ENCODE results near the gene HBE1. TPM values are rescaled to one million over a fixed set of nuclear protein-coding genes. Genes with fewer than 3 reads are reported as not detected.

The HBE1 gene
- total and polyA plus RNA-seq, 9 donors = 0.38 to 2.2 (median 0.62) TPM; not detected in 5

DNA sequence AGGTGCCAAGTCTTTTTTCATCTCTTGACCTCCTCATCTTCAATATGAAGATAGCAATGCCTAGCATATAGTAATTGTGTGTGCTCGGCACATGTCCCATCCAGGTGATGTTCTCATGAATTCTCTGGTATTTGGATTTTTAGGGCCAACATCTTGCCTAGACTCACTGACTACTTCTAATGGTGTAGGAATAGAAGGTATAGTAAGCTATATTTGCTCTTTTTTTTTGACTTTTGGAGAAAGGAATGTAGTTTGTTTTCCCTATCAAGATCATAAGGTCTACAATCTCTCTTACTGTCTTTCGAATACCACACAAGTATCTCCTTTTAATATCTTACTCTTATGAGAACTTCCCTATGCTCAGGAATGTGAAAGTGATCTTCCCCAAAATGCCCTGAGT, 38.6 kb downstream of the HBE1 start:
- Histone ChIP-seq H3K9me3 (no peaks in the 10 kb centered on the region), H3K27me3 (no peaks in the 10 kb centered on the region), H3K36me3 (no peaks in the 10 kb centered on the region), H3K27ac (no peak overlapping the region), H3K4me3 (no peak overlapping the region), H3K4me1 (ENCODE audit: insufficient read depth) (no peaks in the 10 kb centered on the region)
- no peak for TF ChIP-seq EP300 (IDR thresholded peaks at IDR 0.05)
- TF ChIP-seq, protein P1, sequence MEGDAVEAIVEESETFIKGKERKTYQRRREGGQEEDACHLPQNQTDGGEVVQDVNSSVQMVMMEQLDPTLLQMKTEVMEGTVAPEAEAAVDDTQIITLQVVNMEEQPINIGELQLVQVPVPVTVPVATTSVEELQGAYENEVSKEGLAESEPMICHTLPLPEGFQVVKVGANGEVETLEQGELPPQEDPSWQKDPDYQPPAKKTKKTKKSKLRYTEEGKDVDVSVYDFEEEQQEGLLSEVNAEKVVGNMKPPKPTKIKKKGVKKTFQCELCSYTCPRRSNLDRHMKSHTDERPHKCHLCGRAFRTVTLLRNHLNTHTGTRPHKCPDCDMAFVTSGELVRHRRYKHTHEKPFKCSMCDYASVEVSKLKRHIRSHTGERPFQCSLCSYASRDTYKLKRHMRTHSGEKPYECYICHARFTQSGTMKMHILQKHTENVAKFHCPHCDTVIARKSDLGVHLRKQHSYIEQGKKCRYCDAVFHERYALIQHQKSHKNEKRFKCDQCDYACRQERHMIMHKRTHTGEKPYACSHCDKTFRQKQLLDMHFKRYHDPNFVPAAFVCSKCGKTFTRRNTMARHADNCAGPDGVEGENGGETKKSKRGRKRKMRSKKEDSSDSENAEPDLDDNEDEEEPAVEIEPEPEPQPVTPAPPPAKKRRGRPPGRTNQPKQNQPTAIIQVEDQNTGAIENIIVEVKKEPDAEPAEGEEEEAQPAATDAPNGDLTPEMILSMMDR (IDR thresholded peaks at IDR 0.05) = no peak
- TF ChIP-seq POLR2A (IDR thresholded peaks at IDR 0.05) = no peak
- intact Hi-C loops (cut with DNase I) = no loop called here
- DNase-seq = no peak
- 80 to 92% (median 86%) methylated on average over 2 of the region's 2 CpGs for WGBS, 3 donors

DNA sequence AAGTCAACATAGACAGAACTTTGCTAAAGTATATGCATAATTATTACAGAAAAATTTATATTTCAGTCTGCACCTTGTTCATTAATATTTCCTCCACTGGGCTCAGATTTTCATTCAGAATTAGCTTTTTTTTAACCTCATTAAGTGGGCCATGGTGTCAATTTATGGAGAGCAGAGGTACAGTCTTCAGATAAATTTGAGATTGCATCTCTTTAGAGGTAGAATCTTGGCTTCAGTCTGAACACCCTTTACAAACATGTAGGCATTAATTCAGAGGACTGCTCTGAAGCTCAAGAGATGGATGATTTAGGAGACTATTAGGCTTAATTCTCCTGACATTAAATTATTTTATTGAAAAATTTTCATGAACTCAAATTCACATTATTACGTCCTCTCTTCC, 39.5 kb downstream of the HBE1 start:
- intact Hi-C loops (cut with DNase I) = no loop called here
- no peaks in the 10 kb centered on the region for H3K27me3 ChIP-seq
- H3K36me3 ChIP-seq = no peaks in the 10 kb centered on the region
- WGBS, 3 donors = 80 to 86% (median 83%) methylated on average over 1 of the region's 1 CpG
- DNase-seq = no peak
- H3K27ac ChIP-seq = no peak overlapping the region
- no peaks in the 10 kb centered on the region for H3K9me3 ChIP-seq
- H3K4me1 ChIP-seq (ENCODE audit: insufficient read depth) = no peaks in the 10 kb centered on the region
- TF ChIP-seq EP300 (IDR thresholded peaks at IDR 0.05) = no peak
- TF ChIP-seq, protein P1 (IDR thresholded peaks at IDR 0.05) = no peak
- no peak for TF ChIP-seq POLR2A (IDR thresholded peaks at IDR 0.05)
- no peak overlapping the region for H3K4me3 ChIP-seq

DNA sequence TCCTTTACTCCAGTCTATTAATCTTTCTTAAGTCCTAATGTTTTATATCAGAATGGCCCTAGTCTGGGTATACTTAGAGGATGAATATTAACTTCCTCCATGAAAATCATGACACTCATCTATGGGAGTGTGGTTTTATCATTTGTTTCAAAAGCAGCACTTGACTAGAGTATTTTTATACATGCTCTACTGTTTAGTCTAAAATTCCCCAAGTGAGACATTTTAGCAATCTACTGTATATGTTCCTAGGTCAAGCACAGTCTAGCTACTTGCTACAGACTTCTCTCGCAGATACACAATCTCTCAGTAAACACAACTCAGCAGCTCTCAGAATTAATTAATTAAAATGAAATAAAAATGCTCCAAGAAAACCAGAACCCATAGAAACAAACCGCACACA, 39.9 kb downstream of the HBE1 start:
- Histone ChIP-seq H3K27me3 (no peaks in the 10 kb centered on the region), H3K4me3 (no peak overlapping the region), H3K9me3 (no peaks in the 10 kb centered on the region), H3K36me3 (no peaks in the 10 kb centered on the region), H3K4me1 (ENCODE audit: insufficient read depth) (no peaks in the 10 kb centered on the region), H3K27ac (no peak overlapping the region)
- intact Hi-C loops (cut with DNase I) = no loop called here
- no peak for TF ChIP-seq POLR2A (IDR thresholded peaks at IDR 0.05)
- no peak for TF ChIP-seq EP300 (IDR thresholded peaks at IDR 0.05)
- TF ChIP-seq, protein P1 (IDR thresholded peaks at IDR 0.05) = no peak
- DNase-seq = no peak
- WGBS, 3 donors = 73 to 76% (median 76%) methylated on average over 2 of the region's 2 CpGs

DNA sequence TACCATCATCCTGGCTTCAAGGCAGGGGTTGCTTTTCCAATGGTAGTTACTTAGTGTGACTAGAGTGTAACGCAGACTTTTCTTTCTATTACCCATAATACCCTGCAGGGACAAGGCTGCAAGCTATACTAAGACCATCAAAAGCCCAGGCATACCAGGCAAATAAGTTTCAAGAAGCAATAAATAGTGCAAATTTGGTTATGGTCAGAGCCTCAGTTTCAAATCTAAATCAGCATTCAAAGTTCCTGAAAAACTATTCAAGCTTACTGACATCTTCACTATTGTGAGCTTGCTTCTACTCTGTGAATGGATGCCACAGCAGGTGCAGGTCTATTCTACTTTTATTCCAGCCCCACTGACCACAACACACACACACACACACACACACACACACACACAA, 40.4 kb downstream of the HBE1 start:
- H3K9me3 ChIP-seq = no peaks in the 10 kb centered on the region

More for the DNA sequence above, 40.4 kb downstream of the HBE1 start:
- Histone ChIP-seq H3K36me3 (no peaks in the 10 kb centered on the region), H3K27ac (no peak overlapping the region), H3K27me3 (no peaks in the 10 kb centered on the region), H3K4me3 (no peak overlapping the region), H3K4me1 (ENCODE audit: insufficient read depth) (no peaks in the 10 kb centered on the region)
- TF ChIP-seq, protein P1 (IDR thresholded peaks at IDR 0.05) = no peak
- TF ChIP-seq POLR2A (IDR thresholded peaks at IDR 0.05) = no peak
- TF ChIP-seq EP300 (IDR thresholded peaks at IDR 0.05) = no peak
- intact Hi-C loops (cut with DNase I) = no loop called here
- no peak for DNase-seq
- WGBS, 3 donors = 89 to 97% (median 95%) methylated on average over 1 of the region's 1 CpG
